ELF-1 (cell line): ENCODE measurements around the gene PPP1R13B.
A peak's percentile ranks its signal among the peaks of the same experiment; 100 is the strongest.

Experiments
- DNase-seq: peaks from one replicate; pipeline ENCODE4 v3.0.0-alpha.2; 2016; ENCODE audit warnings: low read depth, low spot score

Gene PPP1R13B

GRCh38 chr14:103745424-103745823 lies 102.0 kb downstream of the PPP1R13B start:
- peak; percentile 0 for DNase-seq

GRCh38 chr14:103744621-103745395 lies 102.6 kb downstream of the PPP1R13B start:
- peak; percentile 0 for DNase-seq

- no peak for DNase-seq
Observed at GRCh38 chr14:103743691-103744090, 103.7 kb downstream of the PPP1R13B start.

- no peak for DNase-seq
Observed at GRCh38 chr14:103742499-103743255, 104.7 kb downstream of the PPP1R13B start.

- no peak for DNase-seq
Observed at GRCh38 chr14:103741876-103742275, 105.5 kb downstream of the PPP1R13B start.

- DNase-seq: no peak
Observed at GRCh38 chr14:103740991-103741689, 106.2 kb downstream of the PPP1R13B start.

GRCh38 chr14:103739793-103740501 lies 107.4 kb downstream of the PPP1R13B start:
- no peak for DNase-seq

- DNase-seq: no peak
Observed at GRCh38 chr14:103739466-103739792, 107.9 kb downstream of the PPP1R13B start.

GRCh38 chr14:103738701-103739451 lies 108.5 kb downstream of the PPP1R13B start:
- no peak for DNase-seq

GRCh38 chr14:103738166-103738565 lies 109.2 kb downstream of the PPP1R13B start:
- no peak for DNase-seq

- DNase-seq: no peak
Observed at GRCh38 chr14:103737432-103738045, 109.8 kb downstream of the PPP1R13B start.

GRCh38 chr14:103736546-103737431 lies 110.6 kb downstream of the PPP1R13B start:
- DNase-seq: no peak

- DNase-seq: peak; percentile 91
Observed at GRCh38 chr14:103735815-103736545, 111.4 kb downstream of the PPP1R13B start.

GRCh38 chr14:103735439-103735814 lies 111.9 kb downstream of the PPP1R13B start:
- no peak for DNase-seq

GRCh38 chr14:103735022-103735421 lies 112.4 kb downstream of the PPP1R13B start:
- no peak for DNase-seq

- no peak for DNase-seq
Observed at GRCh38 chr14:103734081-103734888, 113.1 kb downstream of the PPP1R13B start.

- DNase-seq: no peak
Observed at GRCh38 chr14:103733651-103734050, 113.7 kb downstream of the PPP1R13B start.
